ENCODE measurements around the gene RBM20.
"Not testable (repeated sequence)": the region's sequence is repeated elsewhere in the genome, so short reads cannot be mapped to it uniquely, and the experiment has no call there.

Gene RBM20

DNA sequence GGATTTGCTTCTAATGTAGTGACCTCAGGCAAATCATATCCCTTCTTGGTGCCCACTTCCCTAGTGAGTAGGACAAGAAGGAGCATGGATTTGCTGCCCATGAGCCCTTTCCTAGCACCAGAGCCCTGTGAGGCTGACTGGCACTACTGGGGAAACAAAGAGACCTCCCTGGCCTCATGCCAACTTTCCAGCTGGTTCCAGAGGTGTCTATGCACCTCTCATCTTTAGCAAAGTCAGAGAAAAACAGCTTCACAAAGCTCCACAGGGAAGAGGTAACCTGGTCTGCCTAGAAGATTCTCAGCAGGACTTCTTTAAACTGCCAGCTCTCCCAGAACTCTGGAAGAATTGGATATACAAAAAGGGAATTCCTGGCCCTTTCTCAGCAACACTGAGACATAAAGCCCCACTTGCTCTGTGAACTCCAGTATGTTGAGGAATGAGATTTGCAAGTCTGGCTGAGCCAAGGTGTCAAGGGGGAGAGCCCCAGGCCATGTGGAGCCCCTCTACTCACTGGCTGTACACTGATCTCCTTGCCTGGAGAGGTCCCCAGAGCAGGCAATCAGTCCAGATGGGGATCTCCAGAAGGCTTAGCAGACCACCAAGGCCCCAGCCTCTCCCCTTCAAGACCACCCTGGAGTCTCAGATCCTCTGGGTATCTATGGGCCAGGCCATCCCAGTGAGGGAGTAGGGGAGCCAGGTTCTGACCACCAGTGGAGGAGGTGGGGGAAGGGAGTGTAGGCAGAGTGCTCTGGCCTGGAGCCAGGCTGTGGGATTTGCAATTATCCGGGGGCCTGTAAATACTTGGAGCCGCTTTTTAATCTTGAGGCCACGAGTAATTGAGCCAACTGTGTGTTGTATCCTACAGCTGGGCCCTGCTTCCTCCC, 24.4 kb upstream of the RBM20 start:
- Histone ChIP-seq H3F3A (ENCODE audit: insufficient read depth, low read length) (no peaks in the 10 kb centered on the region), H4K20me1 (ENCODE audit: insufficient read depth, low read length) (no peaks in the 10 kb centered on the region), H2AFZ (ENCODE audit: low read length) (no peak overlapping the region), H3K9ac (ENCODE audit: low read length) (no peak overlapping the region), H3K9me2 (replicated peaks; ENCODE audit: insufficient read depth, low read length) (no peaks in the 10 kb centered on the region), H3K36me3 (replicated peaks; ENCODE audit: insufficient read depth, low read length) (no peaks in the 10 kb centered on the region), H3K79me2 (ENCODE audit: low read length) (no peaks in the 10 kb centered on the region), H3K27me3 (replicated peaks; ENCODE audit: insufficient read depth, low read length) (no peaks in the 10 kb centered on the region), H3K27ac (ENCODE audit: low read length) (no peak overlapping the region), H3K9me3 (replicated peaks; ENCODE audit: insufficient read depth, low read length) (no peaks in the 10 kb centered on the region), H3K4me1 (ENCODE audit: low read length) (no peaks in the 10 kb centered on the region), H3K4me3 (ENCODE audit: low read length) (no peak overlapping the region), H3K4me2 (ENCODE audit: low read depth, low read length) (no peak overlapping the region)
- TF ChIP-seq, protein P1, sequence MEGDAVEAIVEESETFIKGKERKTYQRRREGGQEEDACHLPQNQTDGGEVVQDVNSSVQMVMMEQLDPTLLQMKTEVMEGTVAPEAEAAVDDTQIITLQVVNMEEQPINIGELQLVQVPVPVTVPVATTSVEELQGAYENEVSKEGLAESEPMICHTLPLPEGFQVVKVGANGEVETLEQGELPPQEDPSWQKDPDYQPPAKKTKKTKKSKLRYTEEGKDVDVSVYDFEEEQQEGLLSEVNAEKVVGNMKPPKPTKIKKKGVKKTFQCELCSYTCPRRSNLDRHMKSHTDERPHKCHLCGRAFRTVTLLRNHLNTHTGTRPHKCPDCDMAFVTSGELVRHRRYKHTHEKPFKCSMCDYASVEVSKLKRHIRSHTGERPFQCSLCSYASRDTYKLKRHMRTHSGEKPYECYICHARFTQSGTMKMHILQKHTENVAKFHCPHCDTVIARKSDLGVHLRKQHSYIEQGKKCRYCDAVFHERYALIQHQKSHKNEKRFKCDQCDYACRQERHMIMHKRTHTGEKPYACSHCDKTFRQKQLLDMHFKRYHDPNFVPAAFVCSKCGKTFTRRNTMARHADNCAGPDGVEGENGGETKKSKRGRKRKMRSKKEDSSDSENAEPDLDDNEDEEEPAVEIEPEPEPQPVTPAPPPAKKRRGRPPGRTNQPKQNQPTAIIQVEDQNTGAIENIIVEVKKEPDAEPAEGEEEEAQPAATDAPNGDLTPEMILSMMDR (IDR thresholded peaks at IDR 0.05; ENCODE audit: low read length) = no peak
- TF ChIP-seq EZH2phosphoT487 (IDR thresholded peaks at IDR 0.05; ENCODE audit: low read length) (no peak), EZH2 (optimal IDR thresholded peaks at IDR 0.05; ENCODE audit: low read depth, low read length) (no peak)
- no peak for DNase-seq

DNA sequence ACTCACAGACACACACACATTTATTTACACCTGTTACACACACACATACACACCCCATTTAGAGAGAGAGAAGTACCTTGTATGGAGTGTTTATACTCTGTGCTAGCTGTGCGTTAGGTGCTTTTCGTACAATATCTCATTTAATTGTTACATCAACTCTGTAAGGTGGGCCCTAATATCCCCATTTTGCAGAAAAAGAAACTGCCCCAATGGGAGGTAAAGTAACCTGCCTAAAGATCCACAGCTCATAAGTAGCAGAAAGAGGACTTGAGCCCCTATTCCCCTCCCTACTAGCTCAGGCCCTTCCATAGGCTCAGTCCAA, 23.8 kb upstream of the RBM20 start:
- Histone ChIP-seq H4K20me1 (ENCODE audit: insufficient read depth, low read length) (no peaks in the 10 kb centered on the region), H3K4me2 (ENCODE audit: low read depth, low read length) (no peak overlapping the region), H3K27me3 (replicated peaks; ENCODE audit: insufficient read depth, low read length) (no peaks in the 10 kb centered on the region), H3K79me2 (ENCODE audit: low read length) (no peaks in the 10 kb centered on the region), H3K4me1 (ENCODE audit: low read length) (no peaks in the 10 kb centered on the region), H3K9me2 (replicated peaks; ENCODE audit: insufficient read depth, low read length) (no peaks in the 10 kb centered on the region), H3F3A (ENCODE audit: insufficient read depth, low read length) (no peaks in the 10 kb centered on the region), H3K9me3 (replicated peaks; ENCODE audit: insufficient read depth, low read length) (no peaks in the 10 kb centered on the region), H3K4me3 (ENCODE audit: low read length) (no peak overlapping the region), H3K27ac (ENCODE audit: low read length) (no peak overlapping the region), H3K9ac (ENCODE audit: low read length) (no peak overlapping the region), H3K36me3 (replicated peaks; ENCODE audit: insufficient read depth, low read length) (no peaks in the 10 kb centered on the region), H2AFZ (ENCODE audit: low read length) (no peak overlapping the region)
- TF ChIP-seq EZH2phosphoT487 (IDR thresholded peaks at IDR 0.05; ENCODE audit: low read length) = no peak
- no peak for TF ChIP-seq EZH2 (optimal IDR thresholded peaks at IDR 0.05; ENCODE audit: low read depth, low read length)
- TF ChIP-seq, protein P1 (IDR thresholded peaks at IDR 0.05; ENCODE audit: low read length) = no peak
- DNase-seq = no peak

DNA sequence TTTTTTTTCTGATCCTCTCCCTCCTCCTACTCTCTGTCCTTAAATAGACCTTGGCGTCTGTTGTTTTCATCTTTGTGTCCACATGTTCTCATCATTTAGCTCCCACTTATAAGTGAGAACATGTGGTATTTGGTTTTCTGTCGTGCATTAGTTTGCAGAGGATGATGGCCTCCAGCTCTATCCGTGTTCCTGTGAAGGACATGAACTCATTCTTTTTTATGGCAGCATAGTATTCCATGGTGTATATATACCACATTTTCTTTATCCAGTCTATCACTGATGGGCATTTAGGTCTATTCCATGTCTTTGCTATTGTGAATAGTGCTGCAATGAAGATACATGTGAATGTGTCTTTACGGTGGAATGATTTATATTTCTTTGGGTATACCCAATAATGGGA, 20.8 kb upstream of the RBM20 start:
- H3K27me3 ChIP-seq (replicated peaks; ENCODE audit: insufficient read depth, low read length); H3F3A ChIP-seq (ENCODE audit: insufficient read depth, low read length); H3K9me2 ChIP-seq (replicated peaks; ENCODE audit: insufficient read depth, low read length); H3K27ac ChIP-seq (ENCODE audit: low read length); H3K4me1 ChIP-seq (ENCODE audit: low read length); H2AFZ ChIP-seq (ENCODE audit: low read length); H3K4me3 ChIP-seq (ENCODE audit: low read length); DNase-seq; H3K79me2 ChIP-seq (ENCODE audit: low read length); H3K36me3 ChIP-seq (replicated peaks; ENCODE audit: insufficient read depth, low read length); H3K4me2 ChIP-seq (ENCODE audit: low read depth, low read length); H4K20me1 ChIP-seq (ENCODE audit: insufficient read depth, low read length); H3K9me3 ChIP-seq (replicated peaks; ENCODE audit: insufficient read depth, low read length); H3K9ac ChIP-seq (ENCODE audit: low read length): not testable (repeated sequence)

DNA sequence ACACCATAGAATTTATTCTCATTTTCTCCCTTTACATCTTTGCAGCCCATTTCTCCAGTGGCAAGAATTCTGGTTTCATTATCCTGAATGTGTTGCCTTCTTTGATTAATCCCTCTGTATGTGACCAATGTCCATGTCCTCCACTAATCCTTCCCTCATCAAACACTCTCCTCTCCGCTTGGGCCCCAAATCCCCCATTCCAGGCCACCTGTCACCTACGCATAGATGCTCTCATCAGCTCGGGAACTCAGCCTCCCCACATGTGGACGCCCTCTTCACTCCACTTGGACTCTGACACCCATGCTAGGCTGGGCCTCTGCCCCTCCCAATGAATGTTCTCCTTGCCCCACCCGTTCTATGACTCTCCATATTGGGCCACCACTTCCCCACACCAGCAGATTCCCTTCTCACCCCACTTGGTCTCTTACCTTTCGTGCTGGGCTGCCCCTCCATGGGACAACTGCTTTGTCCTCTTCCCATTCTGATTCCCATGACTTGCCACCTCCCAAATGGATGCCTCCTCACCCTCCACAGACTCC, 18.7 kb upstream of the RBM20 start:
- Histone ChIP-seq H3K79me2 (ENCODE audit: low read length) (no peaks in the 10 kb centered on the region), H3K4me2 (ENCODE audit: low read depth, low read length) (no peak overlapping the region), H4K20me1 (ENCODE audit: insufficient read depth, low read length) (no peaks in the 10 kb centered on the region), H3K27me3 (replicated peaks; ENCODE audit: insufficient read depth, low read length) (no peaks in the 10 kb centered on the region), H3K9ac (ENCODE audit: low read length) (no peak overlapping the region), H3K9me3 (replicated peaks; ENCODE audit: insufficient read depth, low read length) (no peaks in the 10 kb centered on the region), H3K36me3 (replicated peaks; ENCODE audit: insufficient read depth, low read length) (no peaks in the 10 kb centered on the region), H3K27ac (ENCODE audit: low read length) (no peak overlapping the region), H3K9me2 (replicated peaks; ENCODE audit: insufficient read depth, low read length) (no peaks in the 10 kb centered on the region), H3K4me3 (ENCODE audit: low read length) (no peak overlapping the region), H3K4me1 (ENCODE audit: low read length) (no peaks in the 10 kb centered on the region), H2AFZ (ENCODE audit: low read length) (no peak overlapping the region), H3F3A (ENCODE audit: insufficient read depth, low read length) (no peaks in the 10 kb centered on the region)
- DNase-seq = no peak
- TF ChIP-seq, protein P1 (IDR thresholded peaks at IDR 0.05; ENCODE audit: low read length) = no peak
- TF ChIP-seq EZH2 (optimal IDR thresholded peaks at IDR 0.05; ENCODE audit: low read depth, low read length) = no peak
- TF ChIP-seq EZH2phosphoT487 (IDR thresholded peaks at IDR 0.05; ENCODE audit: low read length) = no peak

Data from MM.1S (cell line).